Naive thymus-derived CD8-positive, alpha-beta T cell (primary cell): ENCODE data around the gene SRRD. TPM values are rescaled to one million over a fixed set of nuclear protein-coding genes. Genes with fewer than 3 reads are reported as not detected.
"Not testable (repeated sequence)": the region's sequence is repeated elsewhere in the genome, so short reads cannot be mapped to it uniquely, and the experiment has no call there.

ENCODE experiments used
- ATAC-seq, 2 donors: fragments of 150-1000 bp; cut with Tn5 transposase in 1 of 2; sonication (Bioruptor Pico), chemical (Tn5 transposase) in 1 of 2; 1 replicate in 1 of 2; 2 replicates in 1 of 2; pipeline ENCODE4 v1.10.0; 2021; ENCODE audit warnings: mild to moderate bottlenecking in 2 of 2, moderate library complexity in 2 of 2
- POLR2A ChIA-PET: fragments of 350-600 bp; sonication (Branson Sonifier 250); formaldehyde crosslinking; loops from one replicate; lab custom pipeline; 2021; ENCODE audit warnings: antibody characterized with exemption; lab: Charles Lee
- DNase-seq, 10 donors: peaks; one replicate each; pipeline versions ENCODE4 v3.0.0 to v3.0.0-alpha.2; 2020 to 2022
- H3K27ac Mint-ChIP-seq, 10 donors: one replicate each; pipeline ENCODE4 v1.8.0; 2020 to 2022; ENCODE audit warnings: mild to moderate bottlenecking in 10 of 10, mixed read lengths in 10 of 10, moderate library complexity in 4 of 10, inconsistent platforms in 1 of 10
- H3K27me3 Mint-ChIP-seq, 5 donors: one replicate each; pipeline ENCODE4 v1.8.0; 2021 to 2022; ENCODE audit warnings: mixed read lengths in 5 of 5
- H3K36me3 Mint-ChIP-seq, 3 donors: one replicate each; pipeline ENCODE4 v1.8.0; 2020 to 2022; ENCODE audit warnings: mixed read lengths in 3 of 3, mild to moderate bottlenecking in 2 of 3, inconsistent platforms in 1 of 3
- H3K4me1 Mint-ChIP-seq, 4 donors: one replicate each; pipeline ENCODE4 v1.8.0; 2021 to 2022; ENCODE audit warnings: mixed read lengths in 4 of 4
- H3K4me3 Mint-ChIP-seq, 10 donors: one replicate each; pipeline ENCODE4 v1.8.0; 2020 to 2022; ENCODE audit warnings: mild to moderate bottlenecking in 10 of 10, mixed read lengths in 10 of 10, moderate library complexity in 6 of 10, inconsistent platforms in 1 of 10
- H3K9me3 Mint-ChIP-seq, 9 donors: one replicate each; pipeline ENCODE4 v1.8.0; 2020 to 2022; ENCODE audit warnings: mixed read lengths in 9 of 9, mild to moderate bottlenecking in 3 of 9, inconsistent platforms in 1 of 9, moderate library complexity in 1 of 9
- polyA plus RNA-seq, 3 donors: library from polyadenylated mRNA; unstranded; fragments of 300-500 nt; fragmentation: Illumina TruSeq; gene quantifications; one replicate each; pipeline ENCODE4 v1.2.3, GENCODE V29; 2021
- total RNA-seq, 8 experiments: library from RNA in 2 of 8; stranded (reverse) in 2 of 8; gene quantifications; one replicate each; pipeline ENCODE4 v1.2.3 and lab custom pipeline; 2021 to 2026

SRRD gene
- total and polyA plus RNA-seq, 5 experiments from 2014 or later, result 17.1 to 27.0 (median 21.4) TPM

DNA sequence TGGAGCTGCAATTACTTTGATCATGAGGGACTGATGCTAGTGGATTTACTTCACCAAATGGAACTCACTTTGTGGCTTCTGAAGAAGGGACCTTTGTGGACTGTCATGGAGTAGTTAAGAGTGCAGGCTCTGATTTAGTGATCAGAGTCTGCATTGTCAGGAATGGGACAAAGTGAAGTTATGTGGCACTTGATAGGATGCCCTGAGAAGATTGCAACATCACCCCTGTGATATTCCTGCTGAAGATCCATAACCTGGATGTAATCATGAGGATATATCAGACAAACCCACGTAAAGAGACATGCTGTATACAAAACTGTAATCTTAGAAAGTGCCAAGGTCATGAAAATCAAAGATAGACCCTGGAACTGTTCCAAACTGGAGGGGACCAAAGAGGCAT, 30.2 kb downstream of the SRRD start:
- POLR2A ChIA-PET, result interaction anchor here (1.7 to 2.1 kb wide), 2 partner anchors 23 to 158 kb away, joined by 3 to 15 read pairs; no protein-coding TSS in a partner anchor
- Mint-ChIP-seq H3K9me3 (no peaks in the 10 kb centered on the region), H3K27ac (peak overlapping the region in 5 of 10 donors; percentile 1 to 100 (median 99)), H3K36me3 (peaks cover 3 to 18% (median 8%) of the 10 kb centered on the region in 3 donors), H3K4me1 (peaks cover 18 to 48% (median 43%) of the 10 kb centered on the region in 4 donors), H3K4me3 (peak overlapping the region in 7 of 10 donors; percentile 60 to 99 (median 97)), H3K27me3 (no peaks in the 10 kb centered on the region)
- DNase-seq (no peak), ATAC-seq (no peak)

GRCh38 chr22:26514419-26515161, 30.9 kb downstream of the SRRD start:
- ATAC-seq, result no peak
- peak overlapping the region in 3 of 10 donors; percentile 39 to 62 (median 52) for H3K4me3 Mint-ChIP-seq

GRCh38 chr22:26515931-26516330, 32.3 kb downstream of the SRRD start:
- no peaks in the 10 kb centered on the region for H3K9me3 Mint-ChIP-seq
- DNase-seq (no peak), ATAC-seq (no peak)
- H3K36me3 Mint-ChIP-seq, result peaks cover 0 to under 1% (median 0%) of the 10 kb centered on the region in 3 donors
- peaks cover 7 to 31% (median 27%) of the 10 kb centered on the region in 4 donors for H3K4me1 Mint-ChIP-seq
- POLR2A ChIA-PET, result no interaction called here
- no peaks in the 10 kb centered on the region for H3K27me3 Mint-ChIP-seq
- H3K27ac Mint-ChIP-seq, result peak overlapping the region in 2 of 10 donors; percentile 32 to 42
- no peak overlapping the region for H3K4me3 Mint-ChIP-seq

More at GRCh38 chr22:26514419-26515161, 30.9 kb downstream of the SRRD start:
- no peaks in the 10 kb centered on the region for H3K9me3 Mint-ChIP-seq
- no peaks in the 10 kb centered on the region for H3K27me3 Mint-ChIP-seq
- POLR2A ChIA-PET, result interaction anchor here (1.2 to 1.7 kb wide), 2 partner anchors 22 to 27 kb away, joined by 3 read pairs; no protein-coding TSS in a partner anchor
- DNase-seq, result no peak
- peaks cover 3 to 10% (median 4%) of the 10 kb centered on the region in 3 donors for H3K36me3 Mint-ChIP-seq
- peaks cover 13 to 41% (median 37%) of the 10 kb centered on the region in 4 donors for H3K4me1 Mint-ChIP-seq
- peak overlapping the region in 3 of 10 donors; percentile 1 to 35 (median 19) for H3K27ac Mint-ChIP-seq

- Mint-ChIP-seq H3K27ac (no peak overlapping the region), H3K27me3 (no peaks in the 10 kb centered on the region), H3K4me3 (no peak overlapping the region), H3K4me1 (peaks cover 6 to 25% (median 22%) of the 10 kb centered on the region in 4 donors), H3K36me3 (no peaks in the 10 kb centered on the region), H3K9me3 (no peaks in the 10 kb centered on the region)
- DNase-seq (no peak), ATAC-seq (no peak)
- POLR2A ChIA-PET, result no interaction called here
Observed at GRCh38 chr22:26516503-26516902, 32.8 kb downstream of the SRRD start.

GRCh38 chr22:26517429-26517828, 33.8 kb downstream of the SRRD start:
- Mint-ChIP-seq H3K27ac (no peak overlapping the region), H3K27me3 (no peaks in the 10 kb centered on the region), H3K4me3 (no peak overlapping the region), H3K4me1 (peaks cover 3 to 16% (median 13%) of the 10 kb centered on the region in 4 donors), H3K9me3 (no peaks in the 10 kb centered on the region), H3K36me3 (no peaks in the 10 kb centered on the region)
- no peak for DNase-seq
- POLR2A ChIA-PET, result interaction anchor here (1.3 kb wide), 1 partner anchor 11 kb away, joined by 4 read pairs; no protein-coding TSS in a partner anchor
- no peak for ATAC-seq

DNA sequence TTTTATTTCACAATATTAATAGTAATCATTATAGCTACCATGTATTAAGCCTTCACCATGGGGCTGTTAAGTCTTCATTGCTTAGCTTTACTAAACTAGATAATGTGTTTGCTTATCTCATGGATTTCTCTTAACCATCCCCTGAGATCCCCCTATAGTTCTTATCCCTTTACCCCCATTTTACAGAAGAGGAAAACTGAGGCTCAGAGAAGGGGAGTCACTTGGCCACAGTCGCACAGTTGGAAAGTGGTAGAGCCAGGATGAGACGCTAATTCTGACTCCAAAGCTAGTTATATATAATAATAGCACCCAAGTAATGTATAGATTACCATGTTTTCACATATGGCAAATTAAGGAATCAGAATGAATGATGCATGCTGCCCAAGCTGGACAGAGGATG, 38.3 kb downstream of the SRRD start:
- peak overlapping the region in 7 of 10 donors; percentile 18 to 74 (median 25) for H3K27ac Mint-ChIP-seq
- POLR2A ChIA-PET, result no interaction called here
- no peak for ATAC-seq

DNA sequence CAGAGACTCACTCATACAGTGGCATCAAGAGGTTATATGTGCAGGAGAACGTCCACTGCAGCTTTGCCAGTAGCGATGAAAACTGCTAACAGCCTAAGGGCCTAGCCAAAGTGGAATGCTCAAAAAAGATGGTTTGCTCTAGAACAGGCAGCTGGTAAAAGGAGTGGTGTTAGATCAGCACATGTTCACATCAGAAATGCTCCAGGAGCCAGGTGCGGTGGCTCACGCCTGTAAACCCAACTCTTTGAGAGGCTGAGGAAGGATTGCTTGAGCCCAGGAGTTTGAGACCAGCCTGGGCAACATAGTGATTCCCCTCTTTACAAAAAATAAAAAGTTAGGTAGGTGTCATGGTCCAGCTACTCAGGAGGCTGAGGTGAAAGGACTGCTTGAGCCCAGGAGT, 38.9 kb downstream of the SRRD start:
- ATAC-seq, result no peak
- POLR2A ChIA-PET, result no interaction called here
- Mint-ChIP-seq H3K9me3 (no peaks in the 10 kb centered on the region), H3K27ac (peak overlapping the region in 6 of 10 donors; percentile 5 to 66 (median 24)), H3K4me1 (no peaks in the 10 kb centered on the region), H3K4me3 (no peak overlapping the region), H3K36me3 (peaks cover 0 to 46% (median 15%) of the 10 kb centered on the region in 3 donors), H3K27me3 (no peaks in the 10 kb centered on the region)
- DNase-seq, result no peak

More for the DNA sequence above, 38.3 kb downstream of the SRRD start:
- Mint-ChIP-seq H3K36me3 (peaks cover 0 to 41% (median 12%) of the 10 kb centered on the region in 3 donors), H3K9me3 (no peaks in the 10 kb centered on the region), H3K4me3 (no peak overlapping the region), H3K27me3 (no peaks in the 10 kb centered on the region), H3K4me1 (no peaks in the 10 kb centered on the region)
- no peak for DNase-seq

- ATAC-seq, result no peak
- DNase-seq, result no peak
- H3K9me3 Mint-ChIP-seq, result no peaks in the 10 kb centered on the region
- no peaks in the 10 kb centered on the region for H3K27me3 Mint-ChIP-seq
- no peak overlapping the region for H3K4me3 Mint-ChIP-seq
- H3K36me3 Mint-ChIP-seq, result peaks cover 0 to 69% (median 17%) of the 10 kb centered on the region in 3 donors
- peak overlapping the region in 2 of 10 donors; percentile 24 to 40 for H3K27ac Mint-ChIP-seq
- POLR2A ChIA-PET, result no interaction called here
- H3K4me1 Mint-ChIP-seq, result peaks cover 0 to 1% (median 0%) of the 10 kb centered on the region in 4 donors
Observed at GRCh38 chr22:26524870-26525269, 41.2 kb downstream of the SRRD start.

- peaks cover 0 to 81% (median 21%) of the 10 kb centered on the region in 3 donors for H3K36me3 Mint-ChIP-seq
- peak overlapping the region in 1 of 10 donors; percentile 16 for H3K27ac Mint-ChIP-seq
- no peaks in the 10 kb centered on the region for H3K27me3 Mint-ChIP-seq
- DNase-seq (no peak), ATAC-seq (no peak)
- no peaks in the 10 kb centered on the region for H3K9me3 Mint-ChIP-seq
- POLR2A ChIA-PET, result no interaction called here
- no peak overlapping the region for H3K4me3 Mint-ChIP-seq
- H3K4me1 Mint-ChIP-seq, result peaks cover 0 to 2% (median under 1%) of the 10 kb centered on the region in 4 donors
Observed at GRCh38 chr22:26525946-26526564, 42.4 kb downstream of the SRRD start.

DNA sequence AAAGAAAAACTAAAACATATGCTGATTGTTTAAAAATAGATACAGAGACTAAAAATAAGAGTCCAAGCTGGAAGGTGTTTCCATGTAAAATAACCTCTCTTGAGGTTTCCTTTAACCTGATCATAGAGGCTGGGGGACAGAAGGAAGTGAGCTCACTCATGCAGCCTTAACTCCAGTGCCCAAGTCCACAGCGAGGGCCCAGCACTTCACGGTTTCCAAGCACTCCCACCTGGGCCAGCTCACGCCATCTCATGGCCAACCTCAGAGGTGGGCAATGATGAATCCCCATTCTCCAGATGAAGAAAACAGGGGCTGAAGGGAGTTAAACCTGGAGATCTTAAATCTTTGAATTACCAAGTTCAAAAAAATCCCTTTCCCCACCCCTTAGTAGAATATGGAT, 43.5 kb downstream of the SRRD start:
- no peaks in the 10 kb centered on the region for H3K27me3 Mint-ChIP-seq
- DNase-seq, result no peak
- H3K36me3 Mint-ChIP-seq, result peaks cover 0 to 92% (median 28%) of the 10 kb centered on the region in 3 donors
- peaks cover 0 to 3% (median under 1%) of the 10 kb centered on the region in 4 donors for H3K4me1 Mint-ChIP-seq
- no peak for ATAC-seq
- peak overlapping the region in 3 of 10 donors; percentile 16 to 84 (median 75) for H3K27ac Mint-ChIP-seq
- H3K4me3 Mint-ChIP-seq, result no peak overlapping the region
- POLR2A ChIA-PET, result no interaction called here
- no peaks in the 10 kb centered on the region for H3K9me3 Mint-ChIP-seq

- POLR2A ChIA-PET, result no interaction called here
- no peak for ATAC-seq
- no peak for DNase-seq
- Mint-ChIP-seq H3K36me3 (peaks cover 0 to 95% (median 29%) of the 10 kb centered on the region in 3 donors), H3K4me3 (no peak overlapping the region), H3K9me3 (no peaks in the 10 kb centered on the region), H3K27ac (peak overlapping the region in 5 of 10 donors; percentile 27 to 84 (median 56)), H3K4me1 (peaks cover 0 to 5% (median 3%) of the 10 kb centered on the region in 4 donors), H3K27me3 (no peaks in the 10 kb centered on the region)
Observed at GRCh38 chr22:26527574-26528465, 44.1 kb downstream of the SRRD start.

- H3K27me3 Mint-ChIP-seq, H3K4me3 Mint-ChIP-seq, H3K4me1 Mint-ChIP-seq, DNase-seq, ATAC-seq, H3K9me3 Mint-ChIP-seq: not testable (repeated sequence)
- Mint-ChIP-seq H3K36me3 (peaks cover 0 to 98% (median 29%) of the 10 kb centered on the region in 3 donors), H3K27ac (peak overlapping the region in 1 of 10 donors; percentile 15)
- POLR2A ChIA-PET, result interaction anchor here (1.0 kb wide), 1 partner anchor 11 kb away, joined by 4 read pairs; no protein-coding TSS in a partner anchor
Observed at GRCh38 chr22:26528518-26528917, 44.8 kb downstream of the SRRD start.
